Stimulated activated CD8-positive, alpha-beta memory T cell treated with anti-CD3 and anti-CD28 coated beads, Interleukin-7, amount 100 ng/mL, for 24 hours (primary cell): ENCODE results near the gene APOD.
"Not testable (repeated sequence)": the region's sequence is repeated elsewhere in the genome, so short reads cannot be mapped to it uniquely, and the experiment has no call there.

Source experiments
- DNase-seq: peaks from one replicate; pipeline ENCODE4 v3.0.0-alpha.2; 2020; ENCODE audit warnings: low read depth

APOD gene

GRCh38 chr3:195583831-195584542, at the start of gene APOD:
APOD (minus strand) TSS chr3:195583940; CDS start chr3:195579461, 4,479 bp downstream.
- no peak for DNase-seq

GRCh38 chr3:195633351-195633750, 49.6 kb upstream of the APOD start:
- not testable (repeated sequence) for DNase-seq

- not testable (repeated sequence) for DNase-seq
These were observed 48.9 kb upstream of the APOD start for GRCh38 chr3:195632501-195633185.

DNA sequence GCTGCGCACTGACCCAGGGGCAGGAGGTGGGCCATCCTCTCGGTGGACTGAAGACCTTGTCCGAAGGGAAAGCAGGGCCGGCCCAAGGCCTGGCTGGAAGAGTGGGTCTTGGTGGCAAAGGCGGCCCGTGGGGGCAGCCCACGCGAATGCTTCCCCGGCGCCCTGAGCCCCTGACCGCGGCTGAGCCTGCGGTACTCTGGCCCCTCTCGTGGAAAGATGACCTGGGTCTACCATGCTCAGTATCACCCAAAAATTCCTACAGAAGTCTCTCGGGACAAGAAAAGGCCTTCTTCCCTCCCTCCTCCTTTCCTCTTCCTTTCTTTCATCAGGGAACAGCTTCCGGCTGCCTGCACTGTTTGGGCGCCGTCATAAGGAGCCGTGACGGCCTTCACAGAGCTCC, 48.3 kb upstream of the APOD start:
- DNase-seq: not testable (repeated sequence)

DNA sequence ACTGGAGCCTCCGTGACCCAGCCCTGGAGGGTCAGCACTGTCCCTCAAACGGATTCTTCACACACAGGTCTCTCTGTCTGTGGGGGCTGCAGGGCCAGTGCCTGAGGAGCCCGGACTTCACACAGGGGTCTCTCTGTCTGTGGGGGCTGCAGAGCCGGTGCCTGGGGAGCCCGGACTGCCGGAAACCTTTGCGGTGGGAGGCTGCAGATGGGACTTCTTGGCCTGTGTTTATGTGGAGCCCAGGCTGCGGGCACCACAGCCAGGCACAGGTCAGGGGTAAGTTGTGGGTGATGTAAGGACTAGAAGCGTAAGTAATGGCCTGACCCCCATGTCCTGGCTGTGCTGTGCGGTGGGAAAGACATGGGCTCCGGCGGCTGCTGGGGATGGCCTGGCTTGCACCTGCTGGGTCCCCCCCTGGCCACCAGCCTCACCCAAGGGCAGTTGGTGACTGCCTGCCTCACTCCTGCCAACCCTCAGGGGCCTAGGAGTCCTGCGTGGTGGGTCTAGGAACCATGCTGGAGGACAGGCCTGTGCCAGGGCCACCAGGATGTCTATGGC, 47.3 kb upstream of the APOD start:
- not testable (repeated sequence) for DNase-seq

DNA sequence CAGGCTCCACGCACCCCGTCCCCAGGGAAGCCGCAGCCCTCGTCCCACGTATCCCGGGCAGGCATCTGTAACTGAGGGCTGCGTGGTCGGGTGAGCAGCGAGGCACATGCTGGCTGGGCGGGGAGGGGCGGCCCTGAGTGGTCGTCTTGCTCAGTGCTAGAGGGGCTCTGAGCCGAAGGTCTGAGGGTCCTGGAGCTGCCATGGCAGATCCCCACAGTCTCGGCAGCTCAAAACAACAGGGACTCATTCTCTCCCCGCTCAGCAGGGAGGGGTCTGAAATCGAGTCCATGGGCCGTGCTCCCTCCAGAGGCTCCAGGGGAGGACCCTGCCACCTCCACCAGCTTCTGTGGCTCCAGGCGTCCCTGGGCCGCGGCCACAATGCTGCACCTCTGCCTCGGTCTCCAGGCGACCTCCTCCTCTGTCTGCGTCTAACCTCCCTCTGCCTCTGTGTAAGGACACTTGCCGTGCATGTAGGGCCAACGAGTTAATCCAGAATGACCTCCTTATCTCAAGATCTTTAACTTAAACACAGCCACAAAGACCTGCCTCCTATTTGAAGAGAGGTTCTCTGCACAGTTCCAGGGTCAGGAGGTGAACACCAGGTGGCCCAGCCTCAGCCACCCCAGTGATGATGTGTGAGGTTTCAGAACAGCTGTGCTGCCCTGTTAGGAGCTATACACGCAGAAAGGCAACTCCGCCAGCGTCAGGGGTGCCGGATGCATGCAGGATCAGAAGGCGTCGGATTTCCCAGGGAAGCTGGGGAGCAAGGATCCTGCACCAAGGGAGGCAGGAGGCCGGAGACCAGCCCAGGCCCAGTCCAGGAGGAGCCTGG, 46.6 kb upstream of the APOD start:
- not testable (repeated sequence) for DNase-seq

DNA sequence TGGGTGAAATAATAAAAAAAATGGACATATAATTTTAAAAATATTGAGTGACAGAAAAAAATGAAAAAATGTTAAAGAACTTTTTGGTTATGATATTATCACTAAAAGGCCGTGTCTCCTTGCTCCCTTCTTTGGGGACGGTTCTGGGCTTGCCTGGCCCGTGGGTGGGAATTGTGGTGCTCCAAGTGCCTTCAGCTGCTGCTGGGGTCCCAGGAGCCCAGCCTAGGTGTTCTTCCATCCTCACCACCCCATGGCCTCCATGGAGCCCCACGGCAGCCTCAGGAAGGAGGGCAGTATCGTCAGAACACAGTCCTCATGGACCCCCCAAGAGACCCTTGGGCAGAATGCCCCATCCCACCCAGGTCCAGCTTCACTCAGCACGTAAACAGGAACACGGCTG, 45.9 kb upstream of the APOD start:
- DNase-seq: not testable (repeated sequence)

DNA sequence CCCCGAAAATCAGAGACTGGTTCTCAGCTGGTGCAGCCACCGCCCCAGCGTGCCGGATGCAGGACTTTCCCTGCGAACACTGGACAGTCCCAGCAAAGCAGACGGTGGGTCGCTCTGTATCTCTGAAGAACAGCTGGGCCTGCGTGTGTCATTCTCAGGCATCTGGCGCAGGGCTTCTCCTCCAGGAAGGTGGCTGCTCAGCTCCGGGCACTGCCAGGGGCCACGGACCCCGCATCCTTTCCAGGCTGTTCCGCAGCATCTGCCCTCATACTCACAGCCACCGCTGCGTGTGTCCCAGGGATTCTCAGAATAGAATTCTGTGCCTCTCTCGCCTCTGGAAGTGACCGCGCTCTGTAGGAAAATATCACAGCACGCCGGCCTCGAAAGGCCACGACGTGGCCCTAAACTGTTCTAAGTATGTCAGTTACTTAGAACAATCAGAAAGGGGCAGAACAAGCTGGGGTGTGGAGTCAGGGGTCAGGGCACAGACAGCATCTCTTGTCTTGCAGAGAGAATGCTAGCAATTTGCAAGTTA, 44.7 kb upstream of the APOD start:
- not testable (repeated sequence) for DNase-seq

GRCh38 chr3:195627515-195628385, 44.0 kb upstream of the APOD start:
- not testable (repeated sequence) for DNase-seq

DNA sequence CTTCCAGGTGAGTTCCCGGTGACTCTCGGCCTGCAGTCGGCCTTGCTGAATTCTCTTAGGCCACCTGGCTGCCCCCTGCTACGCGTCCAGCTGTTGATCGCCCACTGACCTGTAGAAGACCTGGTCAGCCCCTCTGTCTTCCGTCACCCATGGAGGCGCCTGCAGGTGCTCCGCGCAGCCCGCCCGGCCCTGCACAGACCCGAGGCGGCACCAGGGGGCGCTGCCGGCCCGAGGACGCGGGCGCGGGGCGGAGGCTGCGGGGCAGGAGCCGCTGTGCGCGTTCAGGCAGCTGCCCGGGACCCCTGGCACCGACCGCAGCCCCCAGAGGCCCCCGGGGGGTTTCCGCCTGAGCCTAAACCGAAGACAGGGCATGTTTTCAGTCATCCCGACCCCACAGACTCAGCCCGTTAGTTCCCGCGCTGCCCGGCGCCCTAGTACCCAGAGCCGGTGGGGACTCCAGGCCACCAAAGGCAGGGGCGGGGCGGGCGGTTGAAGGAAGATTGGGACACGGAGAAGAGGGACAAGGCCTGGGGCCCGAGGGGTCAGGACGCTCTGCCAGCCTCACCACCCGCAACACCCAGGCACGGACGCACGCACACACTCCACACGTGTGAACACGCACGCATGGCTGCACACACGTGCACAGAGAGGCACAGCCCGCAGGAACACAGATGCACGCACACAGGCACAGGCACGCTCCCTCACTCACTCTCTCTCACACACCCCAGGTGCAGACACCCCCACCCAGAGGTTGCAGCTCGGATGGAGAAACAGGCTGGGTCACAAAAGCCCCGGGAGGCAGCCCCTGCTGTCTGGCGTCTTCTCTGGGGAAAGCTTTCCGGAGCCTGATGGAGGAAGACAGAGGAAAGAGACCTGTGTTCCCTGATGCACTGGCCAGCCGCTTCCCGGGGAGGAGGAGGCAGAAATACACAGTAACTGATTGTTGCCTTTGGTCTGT, 41.1 kb upstream of the APOD start:
- not testable (repeated sequence) for DNase-seq

- DNase-seq: not testable (repeated sequence)
These were observed 40.4 kb upstream of the APOD start for GRCh38 chr3:195624171-195624570.

DNA sequence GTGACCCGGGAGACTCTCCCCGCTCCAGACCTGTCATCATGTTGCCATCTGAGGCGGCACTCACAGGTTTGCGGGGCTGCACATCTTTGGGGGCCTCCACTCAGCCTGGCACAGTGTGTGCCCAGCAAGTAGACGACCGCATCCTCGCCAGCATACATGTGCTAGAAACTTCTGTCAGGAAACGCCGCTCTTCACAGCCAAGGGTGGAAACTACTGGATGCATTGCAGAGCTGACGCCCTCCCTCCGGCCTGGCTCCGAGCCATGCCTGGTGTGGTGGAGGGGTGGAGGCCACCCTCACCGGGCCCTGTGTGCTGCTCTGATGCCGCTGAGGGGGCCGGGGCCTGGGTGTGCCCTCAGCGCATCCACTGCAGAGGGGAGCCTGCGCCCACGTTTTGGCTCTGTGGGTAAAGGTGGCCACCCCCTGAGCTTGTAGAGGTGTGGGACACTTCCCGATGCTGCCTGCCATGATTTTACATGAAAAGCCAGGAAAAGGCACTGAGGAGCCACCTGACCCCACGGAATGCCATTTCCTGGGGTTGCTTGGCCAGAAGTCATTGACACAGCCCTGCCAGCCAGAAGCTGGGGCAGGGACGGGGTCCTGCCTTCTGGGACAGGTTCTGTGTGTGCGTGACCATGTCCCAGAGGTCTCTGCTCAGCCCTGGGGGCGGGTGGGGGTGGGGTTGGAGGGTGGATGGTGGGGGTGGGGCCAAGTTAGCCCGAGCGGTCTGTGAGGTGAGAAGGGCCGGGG, 39.7 kb upstream of the APOD start:
- DNase-seq: not testable (repeated sequence)

- DNase-seq: not testable (repeated sequence)
These were observed 38.9 kb upstream of the APOD start for GRCh38 chr3:195622523-195623170.

DNA sequence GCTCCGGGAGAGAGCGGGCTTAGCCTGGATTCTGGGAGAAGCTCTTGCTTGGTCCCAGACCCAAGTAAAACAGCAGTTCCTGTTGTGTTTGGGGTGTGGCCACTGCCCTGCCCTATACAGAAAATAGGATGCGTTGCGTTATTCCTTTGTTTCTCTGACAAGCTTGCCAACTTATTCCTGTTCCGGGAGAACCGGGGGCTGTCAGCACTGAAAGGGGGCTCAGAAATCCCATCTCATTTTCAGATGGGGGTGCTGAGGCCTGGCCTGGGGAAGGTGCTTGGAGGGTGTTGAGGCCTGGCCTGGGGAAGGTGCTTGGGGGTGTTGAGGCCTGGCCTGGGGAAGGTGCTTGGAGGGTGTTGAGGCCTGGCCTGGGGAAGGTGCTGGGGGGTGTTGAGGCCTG, 38.3 kb upstream of the APOD start:
- not testable (repeated sequence) for DNase-seq

GRCh38 chr3:195621095-195621494, 37.4 kb upstream of the APOD start:
- not testable (repeated sequence) for DNase-seq

GRCh38 chr3:195620476-195620875, 36.7 kb upstream of the APOD start:
- not testable (repeated sequence) for DNase-seq

DNA sequence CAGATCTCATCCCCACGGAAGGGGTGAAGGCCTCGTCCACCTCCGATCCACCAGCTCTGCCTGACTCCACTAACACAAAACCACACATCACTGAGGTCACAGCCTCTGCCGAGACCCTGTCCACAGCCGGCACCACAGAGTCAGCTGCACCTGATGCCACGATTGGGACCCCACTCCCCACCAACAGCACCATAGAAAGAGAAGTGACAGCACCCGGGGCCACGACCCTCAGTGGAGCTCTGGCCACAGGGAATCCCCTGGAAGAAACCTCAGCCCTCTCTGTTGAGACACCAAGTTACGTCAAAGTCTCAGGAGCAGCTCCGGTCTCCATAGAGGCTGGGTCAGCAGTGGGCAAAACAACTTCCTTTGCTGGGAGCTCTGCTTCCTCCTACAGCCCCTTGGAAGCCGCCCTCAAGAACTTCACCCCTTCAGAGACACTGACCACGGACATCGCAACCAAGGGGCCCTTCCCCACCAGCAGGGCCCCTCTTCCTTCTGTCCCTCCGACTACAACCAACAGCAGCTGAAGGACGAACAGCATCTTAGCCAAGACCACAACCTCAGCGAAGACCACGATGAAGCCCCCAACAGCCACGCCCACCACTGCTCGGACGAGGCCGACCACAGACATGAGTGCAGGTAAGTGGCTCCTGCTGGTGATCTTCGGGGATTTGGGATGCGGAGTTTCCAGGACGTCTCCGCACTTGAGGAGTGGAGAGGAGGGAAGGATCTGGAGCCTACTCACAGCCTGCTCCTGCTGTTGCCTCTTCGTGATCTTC, 36.0 kb upstream of the APOD start:
- DNase-seq: not testable (repeated sequence)
